AG09309 (cell line): ENCODE results near the gene FLVCR2.

ENCODE experiments used
- DNase-seq: peaks from one replicate; pipeline ENCODE4 v3.0.0-alpha.2; 2010; ENCODE audit warnings: low read depth
- H3K4me3 ChIP-seq: 2 replicates; pipeline ENCODE4 v1.5.1; 2011; ENCODE audit warnings: mild to moderate bottlenecking, low read depth, low read length, moderate library complexity; ENCODE audit not compliant: control insufficient read depth
- CTCF ChIP-seq: IDR thresholded peaks from 2 replicates; pipeline ENCODE4 v1.5.1; 2011; ENCODE audit warnings: mild to moderate bottlenecking, low read depth, low read length, inconsistent platforms; ENCODE audit not compliant: insufficient read depth, control insufficient read depth; ENCODE audit errors: missing control alignments

Gene FLVCR2

GRCh38 chr14:75568791-75569190 lies 9.6 kb upstream of the FLVCR2 start:
- DNase-seq = no peak
- TF ChIP-seq CTCF = no peak
- no peak overlapping the region for H3K4me3 ChIP-seq

- H3K4me3 ChIP-seq = no peak overlapping the region
- no peak for TF ChIP-seq CTCF
- DNase-seq = no peak
Measured at GRCh38 chr14:75570797-75571196, 7.6 kb upstream of the FLVCR2 start.

GRCh38 chr14:75572104-75572503 lies 6.3 kb upstream of the FLVCR2 start:
- H3K4me3 ChIP-seq = no peak overlapping the region
- no peak for TF ChIP-seq CTCF
- no peak for DNase-seq

- no peak overlapping the region for H3K4me3 ChIP-seq
- TF ChIP-seq CTCF = no peak
- DNase-seq = no peak
Measured at GRCh38 chr14:75577090-75577489, 1.3 kb upstream of the FLVCR2 start.

- H3K4me3 ChIP-seq = peak overlapping the region; percentile 59
- DNase-seq = peak; percentile 27
- TF ChIP-seq CTCF = peak; percentile 87
Measured at GRCh38 chr14:75577729-75578101, 705 bp upstream of the FLVCR2 start.

GRCh38 chr14:75578786-75579337 lies 442 bp downstream of the FLVCR2 start:
- DNase-seq = no peak
- H3K4me3 ChIP-seq = peak overlapping the region; percentile 59
- no peak for TF ChIP-seq CTCF
